Gastrocnemius medialis (tissue), 4 donors: Measurements from ENCODE around the gene FNDC3B. TPM values are rescaled to one million over a fixed set of nuclear protein-coding genes. Genes with fewer than 3 reads are reported as not detected.
"Not testable (repeated sequence)": the region's sequence is repeated elsewhere in the genome, so short reads cannot be mapped to it uniquely, and the experiment has no call there.

Experiments
- ATAC-seq, 2 donors: fragments of 150-250 bp; one replicate each; pipeline ENCODE4 v1.9.1; 2016
- DNase-seq, 2 donors: peaks; one replicate each; pipeline ENCODE4 v3.0.0-alpha.2; 2019
- H3K27ac ChIP-seq, 4 donors: fragments of 200-600 bp; sonication (generic); 1 replicate in 1 of 4; 2 replicates in 3 of 4; pipeline ENCODE4 v1.5.1; 2016 to 2018; ENCODE audit warnings: mild to moderate bottlenecking in 2 of 4, moderate library complexity in 1 of 4
- H3K27me3 ChIP-seq, 3 donors: fragments of 200-600 bp; sonication (generic) in 2 of 3; 1 replicate in 1 of 3; 2 replicates in 2 of 3; pipeline versions ENCODE4 v1.5.1 to v1.6.0; 2016 to 2019; ENCODE audit warnings: mild to moderate bottlenecking in 1 of 3, moderate library complexity in 1 of 3
- H3K36me3 ChIP-seq, 2 donors: fragments of 200-600 bp; sonication (generic) in 1 of 2; one replicate each; pipeline ENCODE4 v1.5.1; 2017 to 2018
- H3K4me1 ChIP-seq, 2 donors: fragments of 200-600 bp; sonication (generic) in 1 of 2; one replicate each; pipeline ENCODE4 v1.5.1; 2016 to 2017; ENCODE audit warnings: mild to moderate bottlenecking in 2 of 2
- H3K4me3 ChIP-seq, 4 donors: fragments of 200-600 bp; sonication (generic) in 3 of 4; 1 replicate in 1 of 4; 2 replicates in 3 of 4; pipeline ENCODE4 v1.5.1; 2016 to 2019; ENCODE audit warnings: mild to moderate bottlenecking in 2 of 4
- H3K9me3 ChIP-seq, 3 donors: fragments of 200-600 bp; sonication (generic) in 2 of 3; 1 replicate in 1 of 3; 2 replicates in 2 of 3; pipeline ENCODE4 v1.5.1; 2016 to 2019
- POLR2A ChIP-seq, 2 donors: fragments of 450-650 bp; IDR thresholded peaks; one replicate each; pipeline ENCODE4 v1.6.1; 2017; ENCODE audit warnings: antibody characterized with exemption in 2 of 2, mild to moderate bottlenecking in 2 of 2, moderate library complexity in 2 of 2
- in situ Hi-C, 4 donors: fragments of 200-750 bp; cut with MboI; loops; one replicate each; pipeline versions ENCODE4 v1.15.0 to v1.8.0; 2017; ENCODE audit warnings: low sequenced_read_pairs in 4 of 4
- intact Hi-C: fragments of 100-400 bp; cut with DNase I; formaldehyde crosslinking; loops from one replicate; pipeline ENCODE4 v1.15.1; 2023; ENCODE audit warnings: low total_unique reads
- total RNA-seq, 4 donors: library from RNA; depleted of rRNA; stranded (reverse); fragments of >200 nt; gene quantifications; one replicate each; pipeline versions ENCODE4 v1.1.0 to v1.2.3, GENCODE V29; 2016
- TF ChIP-seq, protein P1 (sequence below), 5 experiments: fragments of 450-650 bp in 3 of 5; fragments of 200-600 bp in 2 of 5; sonication (generic) in 2 of 5; IDR thresholded peaks in 4 of 5; conservative IDR thresholded peaks in 1 of 5; 1 replicate in 4 of 5; 2 replicates in 1 of 5; pipeline ENCODE4 v1.5.1; 2016 to 2019; ENCODE audit warnings: antibody characterized with exemption in 5 of 5, mild to moderate bottlenecking in 3 of 5, moderate library complexity in 3 of 5

Gene FNDC3B
- total RNA-seq, 4 donors from 2014 or later, result 42.5 to 110 (median 74.2) TPM

GRCh38 chr3:172040078-172040980 lies 951 bp downstream of the FNDC3B start:
- intact Hi-C loops (loop anchor here (2.0 to 5.0 kb wide), 4 partner anchors 34 to 237 kb away; no protein-coding TSS in a partner anchor), in situ Hi-C loops (loop anchor here in 3 of 4 donors (10.0 to 25.0 kb wide), 3 partner anchors 272 to 447 kb away; no protein-coding TSS in a partner anchor)
- Histone ChIP-seq H3K27ac (peak overlapping the region; percentile 99 to 100 (median 99)), H3K4me1 (peaks cover 35 to 42% of the 10 kb centered on the region in 2 donors), H3K36me3 (no peaks in the 10 kb centered on the region), H3K4me3 (peak overlapping the region; percentile 94 to 100 (median 98)), H3K27me3 (no peaks in the 10 kb centered on the region), H3K9me3 (no peaks in the 10 kb centered on the region)
- ATAC-seq, result peak; percentile 69 to 70
- TF ChIP-seq, protein P1, sequence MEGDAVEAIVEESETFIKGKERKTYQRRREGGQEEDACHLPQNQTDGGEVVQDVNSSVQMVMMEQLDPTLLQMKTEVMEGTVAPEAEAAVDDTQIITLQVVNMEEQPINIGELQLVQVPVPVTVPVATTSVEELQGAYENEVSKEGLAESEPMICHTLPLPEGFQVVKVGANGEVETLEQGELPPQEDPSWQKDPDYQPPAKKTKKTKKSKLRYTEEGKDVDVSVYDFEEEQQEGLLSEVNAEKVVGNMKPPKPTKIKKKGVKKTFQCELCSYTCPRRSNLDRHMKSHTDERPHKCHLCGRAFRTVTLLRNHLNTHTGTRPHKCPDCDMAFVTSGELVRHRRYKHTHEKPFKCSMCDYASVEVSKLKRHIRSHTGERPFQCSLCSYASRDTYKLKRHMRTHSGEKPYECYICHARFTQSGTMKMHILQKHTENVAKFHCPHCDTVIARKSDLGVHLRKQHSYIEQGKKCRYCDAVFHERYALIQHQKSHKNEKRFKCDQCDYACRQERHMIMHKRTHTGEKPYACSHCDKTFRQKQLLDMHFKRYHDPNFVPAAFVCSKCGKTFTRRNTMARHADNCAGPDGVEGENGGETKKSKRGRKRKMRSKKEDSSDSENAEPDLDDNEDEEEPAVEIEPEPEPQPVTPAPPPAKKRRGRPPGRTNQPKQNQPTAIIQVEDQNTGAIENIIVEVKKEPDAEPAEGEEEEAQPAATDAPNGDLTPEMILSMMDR (IDR thresholded peaks at IDR 0.05 in 4 of 5, conservative IDR thresholded peaks at IDR 0.05 in 1 of 5), result peak in 3 of 5 experiments; percentile 13 to 51 (median 45)
- TF ChIP-seq POLR2A (IDR thresholded peaks at IDR 0.05), result peak; percentile 87 to 93
- DNase-seq, result peak; percentile 79 to 82

- Histone ChIP-seq H3K9me3 (no peaks in the 10 kb centered on the region), H3K4me1 (peaks cover 43 to 52% of the 10 kb centered on the region in 2 donors), H3K27ac (peak overlapping the region; percentile 99 to 100 (median 99)), H3K36me3 (no peaks in the 10 kb centered on the region), H3K27me3 (no peaks in the 10 kb centered on the region), H3K4me3 (peak overlapping the region; percentile 94 to 100 (median 98))
- ATAC-seq (no peak), DNase-seq (no peak)
- TF ChIP-seq, protein P1 (IDR thresholded peaks at IDR 0.05 in 4 of 5, conservative IDR thresholded peaks at IDR 0.05 in 1 of 5), result peak in 1 of 5 experiments; percentile 7
- no peak for TF ChIP-seq POLR2A (IDR thresholded peaks at IDR 0.05)
- in situ Hi-C loops (loop anchor here in 3 of 4 donors (10.0 to 25.0 kb wide), 3 partner anchors 271 to 446 kb away; no protein-coding TSS in a partner anchor), intact Hi-C loops (loop anchor here (2.0 to 5.0 kb wide), 4 partner anchors 34 to 236 kb away; no protein-coding TSS in a partner anchor)
These were observed 1.9 kb downstream of the FNDC3B start for GRCh38 chr3:172040981-172041963.

GRCh38 chr3:172042136-172042662 lies 2.8 kb downstream of the FNDC3B start:
- intact Hi-C loops, result loop anchor here (5.0 kb wide), 3 partner anchors 55 to 235 kb away; no protein-coding TSS in a partner anchor
- Histone ChIP-seq H3K4me3 (peak overlapping the region; percentile 94 to 100 (median 98)), H3K4me1 (peaks cover 52 to 61% of the 10 kb centered on the region in 2 donors), H3K9me3 (no peaks in the 10 kb centered on the region), H3K27ac (peak overlapping the region; percentile 99 to 100 (median 99)), H3K36me3 (no peaks in the 10 kb centered on the region), H3K27me3 (no peaks in the 10 kb centered on the region)
- TF ChIP-seq, protein P1 (IDR thresholded peaks at IDR 0.05 in 4 of 5, conservative IDR thresholded peaks at IDR 0.05 in 1 of 5), result no peak
- ATAC-seq (no peak), DNase-seq (no peak)
- in situ Hi-C loops, result loop anchor here in 3 of 4 donors (10.0 to 25.0 kb wide), 3 partner anchors 270 to 445 kb away; no protein-coding TSS in a partner anchor

- in situ Hi-C loops, result loop anchor here in 3 of 4 donors (10.0 to 25.0 kb wide), 3 partner anchors 270 to 445 kb away; no protein-coding TSS in a partner anchor
- intact Hi-C loops, result loop anchor here (5.0 kb wide), 3 partner anchors 55 to 235 kb away; no protein-coding TSS in a partner anchor
- not testable (repeated sequence) for H3K27me3 ChIP-seq, H3K36me3 ChIP-seq, H3K9me3 ChIP-seq
- Histone ChIP-seq H3K4me1 (peaks cover 57 to 66% of the 10 kb centered on the region in 2 donors), H3K27ac (peak overlapping the region; percentile 99 to 100 (median 99)), H3K4me3 (peak overlapping the region in 3 of 4 donors; percentile 97 to 100 (median 99))
- DNase-seq (peak in 1 of 2 donors; percentile 19), ATAC-seq (peak in 1 of 2 donors; percentile 25)
These were observed 3.3 kb downstream of the FNDC3B start for GRCh38 chr3:172042663-172043179.
